ENCODE results near the gene ADAMTSL1.
"Not testable (repeated sequence)": the region's sequence is repeated elsewhere in the genome, so short reads cannot be mapped to it uniquely, and the experiment has no call there.

The ADAMTSL1 gene

DNA sequence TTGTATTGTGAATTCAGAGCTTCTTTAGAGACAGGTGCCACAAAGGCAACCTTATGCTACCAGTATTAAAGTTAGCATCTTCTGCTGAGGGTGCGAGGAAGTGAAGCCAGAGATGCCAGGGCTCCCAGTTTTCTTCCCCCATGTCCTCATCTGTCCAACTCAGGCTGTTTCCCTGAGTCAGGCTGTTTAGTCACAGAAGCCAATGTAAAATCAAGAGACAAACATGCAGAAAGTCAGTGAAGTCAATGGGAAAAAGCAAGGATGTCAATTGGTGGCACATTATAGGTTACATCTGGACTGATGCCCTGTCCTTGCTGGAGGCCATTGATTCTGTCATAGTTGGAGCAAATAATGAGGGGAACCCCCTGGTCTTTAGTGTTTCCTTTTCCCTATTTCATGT, 390.6 kb downstream of the ADAMTSL1 start:
- no peak for DNase-seq (ENCODE audit: low read depth)

GRCh38 chr9:18865542-18865941, 391.6 kb downstream of the ADAMTSL1 start:
- DNase-seq (ENCODE audit: low read depth) = no peak

DNA sequence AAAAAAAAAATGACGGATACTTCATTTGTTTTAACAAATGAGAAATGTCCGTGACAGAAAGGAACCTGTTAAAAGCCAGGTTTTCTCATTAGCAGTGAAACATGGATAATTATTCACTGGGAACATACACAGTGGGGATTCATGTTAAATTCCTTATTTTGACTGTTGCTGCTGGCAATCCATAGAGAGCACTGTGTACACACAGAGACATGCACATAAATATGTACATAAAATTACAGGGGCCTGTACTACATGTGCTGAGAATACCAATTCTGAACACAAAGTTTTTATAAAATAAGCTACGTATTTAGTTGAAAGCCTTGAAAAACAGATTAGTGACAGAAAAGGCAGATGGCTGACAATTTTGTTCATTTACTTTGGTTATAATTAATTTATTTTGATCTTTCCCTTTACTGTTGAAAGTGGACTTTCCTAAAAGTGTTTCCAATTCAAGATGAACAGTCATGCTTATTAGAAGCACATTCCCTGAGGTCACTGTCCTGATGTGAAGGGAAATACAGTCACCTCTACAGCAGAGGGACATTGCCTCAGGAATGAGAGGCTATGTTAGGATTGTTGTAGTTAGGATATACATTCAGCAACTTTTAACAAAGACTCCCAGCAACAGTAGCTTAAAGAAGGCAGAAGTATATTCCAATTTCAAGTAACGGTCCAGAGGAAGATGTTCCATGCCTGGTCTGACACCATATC, 392.3 kb downstream of the ADAMTSL1 start:
- DNase-seq (ENCODE audit: low read depth) = peak; percentile 13

DNA sequence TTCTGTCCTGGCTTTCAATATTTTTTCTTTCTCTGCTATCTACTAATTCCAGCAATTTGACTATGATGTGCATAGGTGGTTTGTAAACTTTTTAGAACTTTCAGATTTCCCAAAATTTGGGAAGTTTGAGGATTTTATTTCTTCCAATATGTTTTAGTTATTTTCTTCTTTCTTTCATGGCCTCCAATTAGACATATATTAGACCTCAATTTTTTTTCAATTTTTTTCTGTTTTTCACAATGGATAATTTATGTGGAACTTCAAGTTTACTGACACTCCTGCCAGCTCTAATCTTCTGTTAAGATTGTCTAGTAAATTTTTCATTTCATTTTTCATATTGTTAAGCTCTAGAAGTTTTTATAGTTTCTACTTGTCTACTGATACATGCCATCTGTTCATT, 395.8 kb downstream of the ADAMTSL1 start:
- DNase-seq (ENCODE audit: low read depth) = no peak

DNA sequence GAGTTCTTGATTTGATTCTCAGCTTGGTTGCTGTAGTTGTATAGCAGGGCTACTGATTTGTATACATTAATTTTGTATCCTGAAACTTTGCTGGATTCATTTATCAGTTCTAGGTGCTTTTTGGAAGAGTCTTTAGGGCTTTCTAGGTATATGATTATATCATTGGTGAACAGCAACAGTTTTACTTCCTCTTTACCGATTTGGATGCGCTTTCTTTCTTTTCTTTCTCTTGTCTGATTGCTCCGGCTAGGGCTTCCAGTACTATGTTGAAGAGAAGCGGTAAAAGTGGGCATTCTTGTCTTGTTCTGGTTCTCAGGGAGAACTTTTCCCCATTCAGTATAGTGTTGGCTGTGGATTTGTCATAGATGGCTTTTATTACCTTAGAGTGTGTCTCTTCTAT, 400.1 kb downstream of the ADAMTSL1 start:
- no peak for DNase-seq (ENCODE audit: low read depth)

DNA sequence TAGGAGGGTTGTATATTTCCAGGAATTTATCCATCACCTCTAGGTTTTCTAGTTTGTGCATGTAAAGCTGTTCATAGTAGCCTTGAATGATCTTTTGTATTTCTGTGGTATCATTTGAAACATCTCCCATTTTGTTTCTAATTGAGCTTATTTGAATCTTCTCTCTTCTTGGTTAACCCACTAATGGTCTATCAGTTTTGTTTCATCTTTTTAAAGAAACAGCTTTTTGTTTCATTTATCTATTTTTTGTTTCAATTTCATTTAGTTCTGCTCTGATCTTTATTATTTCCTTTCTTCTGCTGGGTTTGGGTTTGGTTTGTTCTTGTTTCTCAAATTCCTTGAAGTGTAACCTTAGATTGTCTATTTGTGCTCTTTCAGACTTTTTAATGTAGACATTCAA, 401.0 kb downstream of the ADAMTSL1 start:
- DNase-seq (ENCODE audit: low read depth) = not testable (repeated sequence)

- no peak for DNase-seq (ENCODE audit: low read depth)
Measured at GRCh38 chr9:18877984-18878383, 404.0 kb downstream of the ADAMTSL1 start.

- DNase-seq (ENCODE audit: low read depth) = no peak
Measured at GRCh38 chr9:18881758-18882157, 407.8 kb downstream of the ADAMTSL1 start.

DNA sequence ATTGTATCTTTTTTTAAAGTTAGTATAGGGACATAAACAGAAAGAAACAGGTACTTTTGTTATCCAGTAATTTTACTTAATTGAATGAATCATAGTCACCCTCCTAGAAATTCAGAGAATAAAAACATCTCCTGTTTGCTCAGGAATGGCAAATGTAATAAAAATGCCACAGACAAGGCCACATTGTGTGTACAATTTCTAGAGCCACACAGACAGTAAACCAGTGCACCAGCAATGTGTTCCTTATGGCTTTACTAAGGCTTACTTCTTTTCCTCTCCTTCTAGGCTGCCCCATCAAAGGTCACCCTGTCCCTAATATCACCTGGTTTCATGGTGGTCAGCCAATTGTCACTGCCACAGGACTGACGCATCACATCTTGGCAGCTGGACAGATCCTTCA, 413.6 kb downstream of the ADAMTSL1 start:
- DNase-seq (ENCODE audit: low read depth) = no peak

DNA sequence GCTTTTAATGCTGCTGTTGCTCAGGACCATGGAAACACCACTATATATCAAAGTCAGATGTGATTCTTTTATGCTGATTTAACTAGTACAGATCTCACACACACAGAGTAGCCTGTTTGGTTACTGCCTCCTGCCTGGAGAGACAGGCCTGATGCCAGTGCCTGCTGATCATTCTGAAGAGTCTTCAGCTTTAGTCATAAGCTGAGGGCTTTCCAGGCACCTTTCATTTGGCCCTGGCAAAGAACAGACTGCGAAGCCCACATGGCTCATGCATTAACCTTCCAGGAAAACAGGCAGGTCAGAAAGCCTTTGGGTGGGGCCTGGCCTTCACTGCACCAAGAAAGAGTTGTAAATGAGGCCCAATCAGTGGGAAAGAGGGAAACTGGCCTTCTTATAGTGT, 414.3 kb downstream of the ADAMTSL1 start:
- no peak for DNase-seq (ENCODE audit: low read depth)

DNA sequence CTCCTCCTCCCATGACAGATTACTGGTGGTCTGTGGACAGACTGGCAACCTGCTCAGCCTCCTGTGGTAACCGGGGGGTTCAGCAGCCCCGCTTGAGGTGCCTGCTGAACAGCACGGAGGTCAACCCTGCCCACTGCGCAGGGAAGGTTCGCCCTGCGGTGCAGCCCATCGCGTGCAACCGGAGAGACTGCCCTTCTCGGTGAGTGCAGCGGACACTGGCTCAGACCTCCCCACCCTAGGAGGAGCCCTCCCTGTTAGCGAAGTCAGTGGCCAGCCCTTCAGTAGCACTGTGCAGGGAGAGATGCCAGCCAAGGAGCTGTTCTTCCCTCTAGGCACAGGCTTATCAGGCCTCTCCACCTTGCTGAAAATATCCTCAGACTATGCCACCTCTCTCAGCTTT, 415.6 kb downstream of the ADAMTSL1 start:
- no peak for DNase-seq (ENCODE audit: low read depth)

DNA sequence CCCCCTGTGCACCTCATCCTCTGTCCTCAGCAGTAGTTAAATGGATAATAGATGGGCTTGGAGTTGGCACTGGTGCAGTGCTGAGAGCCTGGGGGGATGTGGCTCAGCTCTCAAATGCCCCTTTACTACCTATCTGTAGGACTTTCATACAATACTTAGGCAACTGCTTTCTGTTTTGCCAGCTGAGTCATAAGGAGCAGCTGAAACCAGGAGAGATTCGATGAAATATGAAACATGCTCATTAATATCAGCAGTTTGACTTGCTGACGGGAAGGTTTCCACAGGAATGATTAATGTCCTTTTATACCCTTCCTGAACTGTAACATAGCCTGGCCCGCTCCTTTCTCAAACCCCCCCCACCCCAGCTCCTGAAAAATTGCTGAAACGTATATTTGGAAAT, 416.4 kb downstream of the ADAMTSL1 start:
- DNase-seq (ENCODE audit: low read depth) = peak; percentile 30

- DNase-seq (ENCODE audit: low read depth) = no peak
Measured at GRCh38 chr9:18891946-18892670, 418.2 kb downstream of the ADAMTSL1 start.

DNA sequence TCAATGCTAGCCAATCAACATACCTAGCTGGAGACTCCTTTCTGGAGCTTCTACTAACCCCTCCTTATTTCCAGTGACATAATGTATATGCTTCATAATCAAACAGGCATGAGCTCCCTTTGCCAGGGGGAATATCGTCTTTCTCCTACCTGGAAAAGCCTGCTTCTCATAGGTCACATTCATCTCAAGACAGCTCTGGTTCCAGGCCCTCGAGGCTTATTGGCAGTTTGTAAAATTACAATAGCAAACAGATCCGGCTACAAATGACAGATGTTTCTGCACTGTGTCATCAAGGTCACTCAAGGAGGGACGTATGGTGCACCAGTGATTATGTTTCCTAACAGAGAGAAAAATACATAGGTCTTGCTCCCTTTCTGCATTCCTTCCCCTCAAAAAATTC, 419.1 kb downstream of the ADAMTSL1 start:
- DNase-seq (ENCODE audit: low read depth) = no peak

DNA sequence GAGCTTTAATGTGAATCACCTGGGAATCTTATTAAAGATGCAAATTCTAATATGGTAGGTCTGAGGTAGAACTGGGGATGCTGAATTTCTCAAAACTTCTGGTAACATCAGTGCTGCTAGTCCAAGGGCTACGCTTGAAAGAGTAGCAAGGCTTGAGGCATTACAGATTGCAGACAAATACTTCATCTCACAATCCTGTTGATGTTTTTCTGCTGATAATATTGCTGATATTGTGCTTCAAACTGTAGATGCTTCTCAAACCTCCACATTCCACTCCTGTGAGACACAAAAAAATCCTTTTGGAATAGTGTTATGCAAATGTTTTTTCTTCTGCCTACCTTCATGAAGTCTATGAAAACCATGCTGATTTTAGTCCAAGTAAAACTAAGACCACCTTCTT, 419.5 kb downstream of the ADAMTSL1 start:
- DNase-seq (ENCODE audit: low read depth) = no peak

- DNase-seq (ENCODE audit: low read depth) = no peak
Measured at GRCh38 chr9:18896004-18896403, 422.1 kb downstream of the ADAMTSL1 start.

DNA sequence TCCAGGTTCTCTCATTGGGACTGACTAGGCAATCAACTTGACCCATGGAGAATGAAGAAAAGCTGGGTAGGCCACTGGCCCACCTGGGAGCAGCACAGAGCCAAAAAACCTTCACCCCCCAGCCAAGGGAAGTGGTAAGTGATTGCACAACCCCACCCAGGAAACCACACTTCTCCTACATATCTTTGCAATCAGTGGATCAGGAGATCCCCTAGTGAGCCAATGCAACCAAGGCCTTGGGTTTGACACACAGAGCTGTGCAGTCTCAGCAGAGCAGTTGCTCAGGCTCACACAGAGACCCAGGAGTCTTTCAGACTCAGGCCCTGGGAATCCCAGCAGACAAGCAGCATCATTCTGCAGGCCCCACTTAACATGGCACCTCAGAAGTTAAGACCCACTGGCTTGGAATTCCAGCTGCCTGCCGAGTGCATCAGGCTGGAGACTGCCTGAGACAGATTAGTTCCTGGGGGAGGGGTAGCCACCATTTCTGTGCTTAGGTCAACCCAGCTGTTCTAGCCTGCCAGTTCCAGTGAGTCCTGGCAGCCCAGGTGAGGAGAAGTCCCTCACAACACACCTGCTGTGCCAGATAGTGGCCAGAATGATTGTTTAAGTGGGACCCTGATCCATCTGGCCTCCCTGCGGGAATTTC, 422.7 kb downstream of the ADAMTSL1 start:
- DNase-seq (ENCODE audit: low read depth) = peak; percentile 30

- DNase-seq (ENCODE audit: low read depth) = no peak
Measured at GRCh38 chr9:18903450-18903849, 429.5 kb downstream of the ADAMTSL1 start.

- DNase-seq (ENCODE audit: low read depth) = peak; percentile 87
Measured at GRCh38 chr9:18905028-18905882, 431.3 kb downstream of the ADAMTSL1 start.

- no peak for DNase-seq (ENCODE audit: low read depth)
Measured at GRCh38 chr9:18905883-18906629, 432.1 kb downstream of the ADAMTSL1 start.

DNA sequence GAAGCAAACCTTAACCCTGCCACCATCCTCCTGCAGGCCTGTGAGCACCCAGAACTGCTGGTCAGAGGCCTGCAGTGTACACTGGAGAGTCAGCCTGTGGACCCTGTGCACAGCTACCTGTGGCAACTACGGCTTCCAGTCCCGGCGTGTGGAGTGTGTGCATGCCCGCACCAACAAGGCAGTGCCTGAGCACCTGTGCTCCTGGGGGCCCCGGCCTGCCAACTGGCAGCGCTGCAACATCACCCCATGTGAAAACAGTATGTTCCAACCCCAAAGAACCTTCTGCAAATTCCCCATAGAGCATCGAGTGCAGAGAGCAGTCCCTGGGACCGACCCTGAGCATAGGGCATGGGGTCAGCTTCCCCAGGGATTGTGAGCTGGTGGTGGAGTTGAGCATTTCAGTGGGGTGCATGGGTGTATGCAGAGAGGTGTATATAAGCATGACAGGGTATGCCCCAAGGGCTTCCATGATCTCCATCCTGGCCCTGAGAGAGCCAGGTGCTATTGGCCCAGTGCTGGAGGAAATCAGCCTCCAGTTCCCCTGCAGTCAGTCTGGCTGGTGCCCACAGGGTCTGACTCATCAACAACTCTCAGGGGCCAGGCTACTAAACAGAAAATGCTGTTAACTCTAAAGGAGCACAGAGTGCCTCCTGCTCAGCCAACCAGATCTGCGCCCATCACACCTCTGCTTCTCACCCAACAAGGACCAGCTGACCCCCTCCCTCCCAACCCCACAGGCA, 432.9 kb downstream of the ADAMTSL1 start:
- peak; percentile 72 for DNase-seq (ENCODE audit: low read depth)

Data from EH (cell line).